Type B pancreatic cell (in vitro differentiated cells): ENCODE results near the gene CPLX1. TPM values are rescaled to one million over a fixed set of nuclear protein-coding genes. Genes with fewer than 3 reads are reported as not detected.
"Not testable (repeated sequence)": the region's sequence is repeated elsewhere in the genome, so short reads cannot be mapped to it uniquely, and the experiment has no call there.

Source experiments
- DNase-seq: peaks from one replicate; pipeline ENCODE4 v3.0.0; 2021; ENCODE audit warnings: mixed read lengths; ENCODE audit not compliant: unreplicated experiment; ENCODE audit errors: extremely low spot score
- H3K27ac Mint-ChIP-seq: 2 replicates; pipeline ENCODE4 v1.8.0; 2021; ENCODE audit warnings: mild to moderate bottlenecking, mixed read lengths
- H3K27me3 Mint-ChIP-seq: 2 replicates; pipeline ENCODE4 v1.8.0; 2021; ENCODE audit warnings: mixed read lengths
- H3K36me3 Mint-ChIP-seq: 2 replicates; pipeline ENCODE4 v1.8.0; 2021; ENCODE audit warnings: mixed read lengths
- H3K4me1 Mint-ChIP-seq: one replicate; pipeline ENCODE4 v1.8.0; 2021; ENCODE audit warnings: mixed read lengths; ENCODE audit not compliant: unreplicated experiment
- H3K4me3 Mint-ChIP-seq: 2 replicates; pipeline ENCODE4 v1.8.0; 2021; ENCODE audit warnings: mild to moderate bottlenecking, mixed read lengths
- H3K9me3 Mint-ChIP-seq: 2 replicates; pipeline ENCODE4 v1.8.0; 2021; ENCODE audit warnings: mixed read lengths
- total RNA-seq: library from RNA; stranded (reverse); gene quantifications from 2 replicates; pipeline ENCODE4 v1.2.1, GENCODE V29; 2021; ENCODE audit warnings: low replicate concordance
- TF ChIP-seq, protein P1 (sequence below): fragments of 200-600 bp; sonication (generic); conservative IDR thresholded peaks from 2 replicates; pipeline ENCODE4 v1.5.0; 2021; ENCODE audit warnings: antibody characterized with exemption, mild to moderate bottlenecking

Gene CPLX1
- total RNA-seq, 1 donor from 2014 or later = 5.6 TPM

DNA sequence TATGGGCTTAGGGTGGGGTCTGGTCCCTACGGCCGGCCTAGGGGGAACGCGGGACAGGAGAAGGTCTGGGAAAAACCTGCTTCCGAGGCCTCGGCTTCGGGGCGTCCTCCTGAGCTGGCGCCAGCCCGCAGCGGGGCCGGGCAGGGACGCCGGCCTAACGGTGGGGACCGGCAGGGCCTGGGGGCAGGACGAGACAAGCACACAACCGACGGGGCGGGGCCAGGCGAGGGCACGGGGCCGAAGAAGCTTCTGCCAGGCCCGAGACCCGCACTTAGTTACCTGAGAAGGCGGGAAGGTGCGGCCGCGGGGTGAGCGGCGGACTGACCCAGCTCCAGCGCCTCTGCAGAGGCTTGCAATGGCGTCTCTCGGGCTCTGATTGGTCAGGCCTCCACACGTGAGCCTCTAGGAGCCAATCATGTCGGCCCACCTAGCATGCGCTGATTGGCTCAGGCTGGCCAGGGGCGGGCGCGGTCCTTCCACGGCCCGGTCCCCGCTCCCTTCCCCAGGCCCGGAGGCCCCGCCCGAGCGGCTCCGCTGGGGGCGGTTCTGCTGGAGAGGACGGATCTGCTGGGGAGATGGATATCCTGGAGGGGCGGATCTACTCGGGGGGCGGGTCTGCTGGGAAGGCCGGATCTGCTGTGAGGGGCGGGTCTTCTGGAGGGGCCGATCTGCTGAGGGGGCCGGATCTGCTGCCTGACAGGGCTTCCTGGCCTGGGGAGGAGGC lies 44.3 kb downstream of the CPLX1 start:
- Mint-ChIP-seq H3K36me3 (peaks cover 29% of the 10 kb centered on the region), H3K4me1 (peaks cover 18% of the 10 kb centered on the region), H3K9me3 (no peaks in the 10 kb centered on the region), H3K4me3 (peak overlapping the region; percentile 93), H3K27ac (peak overlapping the region; percentile 97), H3K27me3 (peaks cover 15% of the 10 kb centered on the region)
- TF ChIP-seq, protein P1, sequence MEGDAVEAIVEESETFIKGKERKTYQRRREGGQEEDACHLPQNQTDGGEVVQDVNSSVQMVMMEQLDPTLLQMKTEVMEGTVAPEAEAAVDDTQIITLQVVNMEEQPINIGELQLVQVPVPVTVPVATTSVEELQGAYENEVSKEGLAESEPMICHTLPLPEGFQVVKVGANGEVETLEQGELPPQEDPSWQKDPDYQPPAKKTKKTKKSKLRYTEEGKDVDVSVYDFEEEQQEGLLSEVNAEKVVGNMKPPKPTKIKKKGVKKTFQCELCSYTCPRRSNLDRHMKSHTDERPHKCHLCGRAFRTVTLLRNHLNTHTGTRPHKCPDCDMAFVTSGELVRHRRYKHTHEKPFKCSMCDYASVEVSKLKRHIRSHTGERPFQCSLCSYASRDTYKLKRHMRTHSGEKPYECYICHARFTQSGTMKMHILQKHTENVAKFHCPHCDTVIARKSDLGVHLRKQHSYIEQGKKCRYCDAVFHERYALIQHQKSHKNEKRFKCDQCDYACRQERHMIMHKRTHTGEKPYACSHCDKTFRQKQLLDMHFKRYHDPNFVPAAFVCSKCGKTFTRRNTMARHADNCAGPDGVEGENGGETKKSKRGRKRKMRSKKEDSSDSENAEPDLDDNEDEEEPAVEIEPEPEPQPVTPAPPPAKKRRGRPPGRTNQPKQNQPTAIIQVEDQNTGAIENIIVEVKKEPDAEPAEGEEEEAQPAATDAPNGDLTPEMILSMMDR = no peak
- peak; percentile 100 for DNase-seq

DNA sequence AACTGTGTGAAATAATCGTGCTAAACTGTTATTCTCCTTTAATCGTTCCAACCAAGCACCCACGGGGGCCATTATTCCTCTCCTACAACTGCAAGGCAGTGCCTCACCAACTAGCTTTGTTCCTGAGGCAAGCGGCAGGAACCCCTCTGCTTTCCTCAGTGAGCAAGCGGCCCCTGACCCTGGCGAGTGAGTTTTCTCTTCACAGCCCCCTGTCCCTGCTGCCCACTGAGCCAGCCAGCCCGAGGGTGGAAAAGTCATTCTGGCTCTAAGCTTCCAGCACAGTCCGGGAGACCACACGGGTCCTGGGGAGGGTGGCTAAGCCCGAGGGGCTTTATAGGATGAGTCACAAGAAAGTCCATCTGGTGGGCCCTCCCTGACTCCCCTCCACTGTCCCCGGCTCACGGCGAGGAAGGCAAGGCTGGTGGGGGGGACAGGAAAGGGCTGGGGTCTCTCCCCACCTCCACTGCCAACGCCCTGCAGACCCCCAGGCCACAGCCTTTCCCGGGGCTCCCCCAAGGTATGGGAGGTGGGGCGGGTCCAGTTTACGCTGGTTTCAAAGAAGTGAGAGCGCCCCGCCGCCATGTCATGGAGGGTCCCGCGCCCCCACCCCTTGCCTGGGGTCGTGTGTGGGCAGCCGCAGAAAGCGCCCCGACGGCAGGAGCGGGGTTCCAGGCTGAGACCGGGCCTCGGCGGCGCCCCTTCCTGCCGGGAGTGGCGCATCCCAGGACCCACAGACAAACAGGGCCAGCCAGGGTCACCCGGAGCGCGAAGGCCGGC lies 45.0 kb downstream of the CPLX1 start:
- Mint-ChIP-seq H3K9me3 (no peaks in the 10 kb centered on the region), H3K4me3 (peak overlapping the region; percentile 93), H3K4me1 (peaks cover 21% of the 10 kb centered on the region), H3K27me3 (peaks cover 15% of the 10 kb centered on the region), H3K36me3 (peaks cover 34% of the 10 kb centered on the region), H3K27ac (peak overlapping the region; percentile 97)
- TF ChIP-seq, protein P1 = no peak
- peak; percentile 65 for DNase-seq

DNA sequence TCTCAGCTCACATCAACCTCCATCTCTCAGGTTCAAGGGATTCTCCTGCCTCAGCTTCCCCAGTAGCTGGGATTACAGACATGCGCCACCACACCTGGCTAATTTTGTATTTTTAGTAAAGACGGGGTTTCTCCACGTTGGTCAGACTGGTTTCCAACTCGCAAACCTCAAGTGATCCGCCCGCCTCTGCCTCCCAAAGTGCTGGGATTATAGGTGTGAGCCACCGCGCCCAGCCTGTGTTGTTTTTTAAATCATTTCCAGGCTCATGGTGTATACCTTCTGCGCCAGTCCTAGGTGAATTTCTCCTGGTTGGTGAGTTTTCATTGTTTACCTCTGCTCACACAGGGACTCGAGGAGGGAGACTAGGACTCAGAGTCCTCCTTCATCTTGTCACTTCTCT lies 45.7 kb downstream of the CPLX1 start:
- H3K9me3 Mint-ChIP-seq, DNase-seq: not testable (repeated sequence)
- H3K4me3 Mint-ChIP-seq = peak overlapping the region; percentile 93
- peaks cover 37% of the 10 kb centered on the region for H3K36me3 Mint-ChIP-seq
- H3K27ac Mint-ChIP-seq = peak overlapping the region; percentile 97
- H3K4me1 Mint-ChIP-seq = peaks cover 23% of the 10 kb centered on the region
- H3K27me3 Mint-ChIP-seq = peaks cover 13% of the 10 kb centered on the region

DNA sequence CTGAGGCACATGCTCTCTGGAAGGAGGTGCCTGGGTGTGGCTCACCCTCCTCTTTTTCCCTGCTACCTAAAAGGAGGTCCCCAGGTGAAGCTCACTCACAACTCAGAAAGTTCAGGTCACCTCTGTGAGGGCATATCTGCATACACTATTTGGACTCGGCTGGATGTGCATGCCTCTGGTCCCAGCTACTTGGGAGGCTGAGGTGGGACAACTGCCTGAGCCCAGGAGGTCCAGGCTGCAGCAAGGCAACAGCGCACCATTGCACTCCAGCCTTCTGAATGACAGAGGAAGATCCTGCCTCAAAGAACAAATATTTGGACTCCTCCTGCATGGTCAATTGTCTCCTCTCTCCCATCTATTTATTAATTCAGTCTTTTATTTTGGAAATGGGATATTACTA lies 46.4 kb downstream of the CPLX1 start:
- H3K4me3 Mint-ChIP-seq = peak overlapping the region; percentile 93
- no peaks in the 10 kb centered on the region for H3K9me3 Mint-ChIP-seq
- no peak for DNase-seq
- peaks cover 27% of the 10 kb centered on the region for H3K4me1 Mint-ChIP-seq
- H3K27ac Mint-ChIP-seq = peak overlapping the region; percentile 97
- H3K27me3 Mint-ChIP-seq = peaks cover 6% of the 10 kb centered on the region
- TF ChIP-seq, protein P1 = no peak
- peaks cover 41% of the 10 kb centered on the region for H3K36me3 Mint-ChIP-seq

DNA sequence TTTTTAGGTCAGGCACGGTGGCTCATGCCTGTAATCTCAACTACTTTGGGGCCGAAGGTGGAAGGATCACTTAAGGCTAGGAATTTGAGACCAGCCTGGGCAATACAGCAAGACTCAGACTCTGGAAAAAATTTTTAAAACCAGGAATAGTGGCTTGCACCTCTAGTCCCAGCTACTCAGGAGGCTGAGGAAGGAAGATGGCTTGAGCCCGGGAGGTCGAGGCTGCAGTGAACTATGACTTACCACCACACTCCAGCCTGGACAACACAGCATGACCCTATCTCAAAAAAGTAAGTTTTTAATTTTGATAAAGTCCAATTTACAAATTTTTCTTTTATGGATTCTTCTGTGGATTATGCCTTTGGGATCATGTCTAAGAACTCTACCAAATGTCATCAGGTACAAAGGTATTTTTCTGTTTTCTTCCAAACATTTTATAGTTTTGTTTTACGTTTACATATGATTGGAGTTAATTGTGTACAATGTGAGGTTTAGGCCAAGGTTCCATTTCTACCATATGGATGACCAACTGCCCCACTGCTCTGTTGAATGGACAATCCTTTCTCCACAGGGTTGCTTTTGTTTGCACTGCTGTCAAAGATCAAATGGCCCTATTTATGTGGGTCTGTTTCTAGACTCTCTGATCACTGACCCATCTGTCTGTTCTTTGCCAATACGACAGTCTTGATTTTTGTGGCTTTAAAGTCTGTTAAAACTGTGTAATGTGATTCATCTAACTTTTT lies 48.2 kb downstream of the CPLX1 start:
- H3K27ac Mint-ChIP-seq = peak overlapping the region; percentile 61
- DNase-seq = no peak
- H3K36me3 Mint-ChIP-seq = peaks cover 48% of the 10 kb centered on the region
- TF ChIP-seq, protein P1 = no peak
- no peaks in the 10 kb centered on the region for H3K9me3 Mint-ChIP-seq
- H3K27me3 Mint-ChIP-seq = peaks cover 5% of the 10 kb centered on the region
- peaks cover 28% of the 10 kb centered on the region for H3K4me1 Mint-ChIP-seq
- H3K4me3 Mint-ChIP-seq = peak overlapping the region; percentile 8
